K562 (cell line): ENCODE results near the gene CENPP. TPM values are rescaled to one million over a fixed set of nuclear protein-coding genes. Genes with fewer than 3 reads are reported as not detected.

Source experiments
- ATAC-seq: fragments of 200-7000 bp; cut with Tn5 transposase; 3 replicates; pipeline ENCODE4 v1.9.1; 2020; ENCODE audit warnings: moderate library complexity
- BruUV-seq: library from RNA; stranded (reverse); fragments of 400-500 nt; replicated peaks from 2 replicates; lab custom pipeline; 2021; lab: Mats Ljungman, UMichigan
- CTCF ChIA-PET: fragments of 300-600 bp; formaldehyde crosslinking; extraction: SDS; loops from one replicate; lab custom pipeline; 2021; ENCODE audit warnings: low intra/inter-chr PET ratio; lab: Yijun Ruan, JAX
- POLR2A ChIA-PET: fragments of 300-600, 350-650 bp; sonication (Branson Sonifier 250); formaldehyde crosslinking; extraction: SDS; loops from one replicate; lab custom pipeline; 2021; ENCODE audit warnings: antibody characterized with exemption, inconsistent platforms; lab: Yijun Ruan, JAX
- DNase-seq, 4 experiments: peaks; one replicate each; pipeline versions ENCODE4 v3.0.0 to v3.0.0-alpha.2; 2011 to 2018; ENCODE audit warnings: low spot score in 3 of 4, mixed read lengths in 3 of 4; ENCODE audit errors: extremely low read depth in 1 of 4
- FAIRE-seq: peaks from 2 replicates; lab custom pipeline; 2011; peaks lifted over from hg19 to GRCh38; lab: Jason Lieb, UNC
- H2AFZ ChIP-seq: 2 replicates; pipeline ENCODE4 v1.6.0; 2011; ENCODE audit warnings: low read depth, low read length, control low read depth, inconsistent platforms
- H3K27ac ChIP-seq: fragments of 200-600 bp; 3 replicates; pipeline ENCODE4 v1.8.0; 2011; ENCODE audit warnings: low read depth, mild to moderate bottlenecking, control low read depth, inconsistent platforms, low read length, moderate library complexity, mixed read lengths; ENCODE audit errors: extremely low read depth
- H3K27me3 ChIP-seq, 2 experiments: fragments of 300-600 bp in 1 of 2; 2 replicates in 1 of 2; 3 replicates in 1 of 2; pipeline versions ENCODE4 v1.6.0 to v1.8.0; 2011; ENCODE audit warnings: inconsistent platforms in 2 of 2, low read length in 2 of 2, mild to moderate bottlenecking in 1 of 2, mixed read lengths in 1 of 2, moderate library complexity in 1 of 2; ENCODE audit not compliant: control insufficient read depth in 2 of 2, insufficient read depth in 2 of 2
- H3K36me3 ChIP-seq: fragments of 300-600 bp; 3 replicates; pipeline ENCODE4 v1.8.0; 2011; ENCODE audit warnings: mild to moderate bottlenecking, low read length, inconsistent platforms; ENCODE audit not compliant: control insufficient read depth, insufficient read depth
- H3K4me1 ChIP-seq, 2 experiments: fragments of 200-600 bp in 1 of 2; replicated peaks in 1 of 2; 2 replicates in 1 of 2; 3 replicates in 1 of 2; pipeline versions ENCODE4 v1.5.1 to v1.8.0; 2011; ENCODE audit warnings: inconsistent platforms in 2 of 2, low read length in 2 of 2, mild to moderate bottlenecking in 1 of 2, mixed read lengths in 1 of 2, moderate library complexity in 1 of 2; ENCODE audit not compliant: control insufficient read depth in 2 of 2, insufficient read depth in 2 of 2
- H3K4me2 ChIP-seq: 2 replicates; pipeline ENCODE4 v1.6.1; 2011; ENCODE audit warnings: low read length, control low read depth, inconsistent platforms, mixed read lengths; ENCODE audit not compliant: insufficient read depth
- H3K4me3 ChIP-seq: fragments of 200-600 bp; sonication (generic), shearing (Covaris generic); 2 replicates; pipeline ENCODE4 v1.5.1; 2016; ENCODE audit warnings: control low read depth, inconsistent platforms
- H3K79me2 ChIP-seq: fragments of 200-600 bp; 3 replicates; pipeline ENCODE4 v1.8.0; 2011; ENCODE audit warnings: low read length, inconsistent platforms; ENCODE audit not compliant: control insufficient read depth, insufficient read depth
- H3K9ac ChIP-seq, 2 experiments: 2 replicates each; pipeline versions ENCODE4 v1.6.0 to v1.6.1; 2011; ENCODE audit warnings: low read depth in 2 of 2, low read length in 2 of 2, control low read depth in 1 of 2, inconsistent platforms in 1 of 2, mild to moderate bottlenecking in 1 of 2, mixed read lengths in 1 of 2; ENCODE audit not compliant: insufficient read depth in 1 of 2
- H3K9me1 ChIP-seq: one replicate; pipeline ENCODE4 v1.6.0; 2011; ENCODE audit warnings: inconsistent platforms, mild to moderate bottlenecking, low read length, moderate library complexity; ENCODE audit not compliant: control insufficient read depth, insufficient read depth
- H3K9me3 ChIP-seq: replicated peaks from 2 replicates; pipeline ENCODE4 v1.5.1; 2011; ENCODE audit warnings: low read depth, low read length, inconsistent platforms; ENCODE audit not compliant: control insufficient read depth, insufficient read depth
- H4K20me1 ChIP-seq: replicated peaks from 2 replicates; pipeline ENCODE4 v1.6.1; 2011; ENCODE audit warnings: low read length, inconsistent platforms, mixed read lengths; ENCODE audit not compliant: control insufficient read depth, insufficient read depth
- BMI1 ChIP-seq: fragments of 150-350 bp; IDR thresholded peaks from 2 replicates; pipeline ENCODE4 v1.6.1; 2014; ENCODE audit warnings: low read length
- GATA2 ChIP-seq: sonication (generic); formaldehyde crosslinking; IDR thresholded peaks from 2 replicates; pipeline ENCODE4 v1.4.0; 2020; ENCODE audit warnings: mild to moderate bottlenecking, missing genetic modification reagents
- MNT ChIP-seq, 2 experiments: fragments of 450-650 bp; conservative IDR thresholded peaks; 2 replicates each; pipeline ENCODE4 v1.6.1; 2017; ENCODE audit warnings: mild to moderate bottlenecking in 2 of 2, moderate library complexity in 2 of 2
- NBN ChIP-seq: fragments of 450-650 bp; IDR thresholded peaks from 2 replicates; pipeline ENCODE4 v1.6.1; 2016; ENCODE audit warnings: low read depth, mild to moderate bottlenecking
- NFE2L1 ChIP-seq: fragments of 450-650 bp; IDR thresholded peaks from 2 replicates; pipeline ENCODE4 v1.6.1; 2016; ENCODE audit warnings: missing genetic modification characterization, low read depth, mild to moderate bottlenecking, missing compliant biosample characterization, moderate library complexity, borderline replicate concordance
- NFIC ChIP-seq: fragments of 450-650 bp; IDR thresholded peaks from 2 replicates; pipeline ENCODE4 v1.6.1; 2017; ENCODE audit warnings: mild to moderate bottlenecking, inconsistent platforms
- RBM25 ChIP-seq: fragments of 200-400 bp; formaldehyde crosslinking; IDR thresholded peaks from 2 replicates; pipeline ENCODE4 v1.6.1; 2018; ENCODE audit warnings: low read length, low read depth, moderate library complexity; ENCODE audit not compliant: severe bottlenecking
- SRF ChIP-seq, 2 experiments: fragments of 250-450, 450-650 bp in 1 of 2; sonication (Bioruptor Pico) in 1 of 2; sonication (generic) in 1 of 2; formaldehyde crosslinking; IDR thresholded peaks; 2 replicates each; pipeline versions ENCODE4 v1.5.0 to v1.5.1; 2020 to 2022; ENCODE audit warnings: mild to moderate bottlenecking in 1 of 2, missing genetic modification reagents in 1 of 2
- TAF15 ChIP-seq: fragments of 200-400 bp; formaldehyde crosslinking; IDR thresholded peaks from 2 replicates; pipeline ENCODE4 v1.6.1; 2017; ENCODE audit warnings: mild to moderate bottlenecking, low read depth, low read length, moderate library complexity
- ZBTB1 ChIP-seq: sonication (generic); formaldehyde crosslinking; IDR thresholded peaks from 2 replicates; pipeline ENCODE4 v1.8.1; 2023; ENCODE audit warnings: missing genetic modification reagents, low read depth, mild to moderate bottlenecking, borderline replicate concordance
- ZBTB34 ChIP-seq: fragments of 250-450 bp; sonication (Bioruptor Pico); IDR thresholded peaks from 2 replicates; pipeline ENCODE4 v1.8.0; 2021; ENCODE audit warnings: mild to moderate bottlenecking, moderate library complexity
- ZNF217 ChIP-seq: sonication (generic); formaldehyde crosslinking; IDR thresholded peaks from 2 replicates; pipeline ENCODE4 v1.8.0; 2022; ENCODE audit warnings: mild to moderate bottlenecking, missing genetic modification reagents
- ZNF717 ChIP-seq: fragments of 250-450 bp; sonication (Bioruptor Pico); IDR thresholded peaks from 2 replicates; pipeline ENCODE4 v1.5.0; 2021
- WGBS: fragments of 100-300 bp; shearing (Covaris generic); methylation state at CpG from one replicate; pipeline ENCODE4 v1.1.6; 2016; ENCODE audit warnings: low coverage, mixed read lengths; ENCODE audit not compliant: insufficient coverage; ENCODE audit errors: missing lambda C conversion rate; 5-methylcytosine and 5-hydroxymethylcytosine counted together
- in situ Hi-C: fragments of 300-500 bp; cut with MboI; formaldehyde crosslinking; loops from 4 replicates; pipeline ENCODE4 v1.15.0; 2018; ENCODE audit warnings: inconsistent platforms, mixed read lengths
- intact Hi-C: fragments of 100-400 bp; cut with micrococcal nuclease; formaldehyde crosslinking; loops from 2 replicates; pipeline ENCODE4 v1.14.2; 2022
- polyA plus RNA-seq, 8 experiments: library from polyadenylated mRNA; depleted of rRNA in 4 of 8; stranded (reverse) in 5 of 8; unstranded in 3 of 8; fragments of >200 nt; fragmentation: Nextera tagmentation in 2 of 8; fragmentation: Illumina TruSeq in 1 of 8; extraction: Ambion mirVana in 2 of 8; extraction: Trizol in 1 of 8; gene quantifications; 2 replicates each; pipeline versions ENCODE4 v1.2.1 to v1.2.3, GENCODE V29; 2011 to 2014; ENCODE audit warnings: inconsistent platforms in 1 of 8, missing spikeins in 1 of 8
- total RNA-seq, 7 experiments: library from RNA; depleted of rRNA in 6 of 7; stranded (reverse); fragments of >200 nt in 6 of 7; fragmentation: Illumina TruSeq in 2 of 7; extraction: Trizol in 2 of 7; gene quantifications; 2 replicates each; pipeline versions ENCODE4 v1.2.1 to v1.2.3, GENCODE V29; 2011 to 2021; ENCODE audit warnings: low replicate concordance in 1 of 7
- TF ChIP-seq, protein P1 (sequence below): sonication (generic); formaldehyde crosslinking; IDR thresholded peaks from 2 replicates; pipeline ENCODE4 v1.8.0; 2022; ENCODE audit warnings: mild to moderate bottlenecking, missing genetic modification reagents

The CENPP gene
- total and polyA plus RNA-seq, 9 of the 15 experiments (the other 6 are each of a cell fraction or from before 2014, with no cell fraction given) = 8.0 to 28.5 (median 17.9) TPM

DNA sequence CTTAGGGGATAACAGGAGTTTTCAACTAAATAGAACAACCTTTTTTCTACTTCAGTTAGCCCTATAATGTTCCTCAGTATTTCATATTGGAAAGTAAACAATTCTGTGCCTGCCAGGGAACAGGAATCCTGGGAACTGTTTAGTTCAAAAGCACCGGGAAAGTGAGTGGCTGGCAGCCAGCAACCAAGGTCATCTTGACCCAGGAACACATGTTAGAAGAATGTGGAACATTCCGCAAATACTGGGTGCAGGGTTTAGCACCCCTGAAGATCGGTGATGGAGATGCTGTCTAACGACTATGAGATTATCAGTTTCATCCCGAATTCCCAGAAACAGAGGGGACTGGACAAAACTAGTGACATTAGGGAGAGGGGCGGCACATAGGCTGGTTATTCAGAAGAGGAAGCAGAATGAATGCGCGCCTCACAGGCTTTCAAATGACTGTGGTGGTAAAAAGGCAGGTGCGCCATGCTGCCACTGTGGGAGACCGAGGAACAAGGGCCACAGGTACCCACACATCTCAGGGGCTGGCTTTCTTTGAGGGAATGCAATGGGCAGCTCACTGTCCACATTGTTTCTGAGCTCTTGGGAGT is 293.0 kb downstream of the CENPP start:
- H3K79me2 ChIP-seq = no peaks in the 10 kb centered on the region
- no peak overlapping the region for H2AFZ ChIP-seq
- POLR2A ChIA-PET = no interaction called here
- H3K9me3 ChIP-seq = no peaks in the 10 kb centered on the region
- TF ChIP-seq NFIC (no peak), RBM25 (no peak), NFE2L1 (tag) (no peak), ZBTB34 (no peak), MNT (conservative IDR thresholded peaks at IDR 0.05) (no peak), NBN (no peak), SRF (CRISPR knock-in tag; IDR thresholded peaks at IDR 0.05) (no peak), BMI1 (no peak), ZNF217 (CRISPR knock-in tag) (no peak), ZNF717 (no peak), TAF15 (no peak), GATA2 (no peak), ZBTB1 (CRISPR knock-in tag) (no peak)
- TF ChIP-seq, protein P1, sequence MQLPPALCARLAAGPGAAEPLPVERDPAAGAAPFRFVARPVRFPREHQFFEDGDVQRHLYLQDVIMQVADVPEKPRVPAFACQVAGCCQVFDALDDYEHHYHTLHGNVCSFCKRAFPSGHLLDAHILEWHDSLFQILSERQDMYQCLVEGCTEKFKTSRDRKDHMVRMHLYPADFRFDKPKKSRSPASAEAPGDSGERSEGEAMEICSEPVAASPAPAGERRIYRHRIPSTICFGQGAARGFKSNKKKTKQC (CRISPR knock-in tag) = no peak
- ATAC-seq (no peak), DNase-seq (no peak), FAIRE-seq (no peak)
- no peaks in the 10 kb centered on the region for H3K27me3 ChIP-seq
- H3K4me1 ChIP-seq = peaks cover 0 to 3% of the 10 kb centered on the region in 2 experiments; a peak in 1 of 5 replicates
- intact Hi-C loops (no loop called here), in situ Hi-C loops (no loop called here)
- no peak overlapping the region for H3K4me3 ChIP-seq
- no TSS peak for BruUV-seq
- no peaks in the 10 kb centered on the region for H3K9me1 ChIP-seq
- peaks cover 80% of the 10 kb centered on the region for H3K36me3 ChIP-seq
- H3K27ac ChIP-seq = no peak overlapping the region
- no peak overlapping the region for H3K9ac ChIP-seq
- CTCF ChIA-PET = no interaction called here
- no peak overlapping the region for H3K4me2 ChIP-seq
- WGBS = 85% methylated on average over 10 of the region's 10 CpGs
- 0 out of 2 replicates have a peak, but pooled peaks cover 4% of the 10 kb centered on the region for H4K20me1 ChIP-seq
